GM18526 (cell line): ENCODE results near the gene MCHR1.
A peak's percentile ranks its signal among the peaks of the same experiment; 100 is the strongest.

Source experiments
- POLR2A ChIP-seq: IDR thresholded peaks from 3 replicates; pipeline ENCODE4 v1.6.1; 2011; ENCODE audit not compliant: insufficient read length; ENCODE audit errors: extremely low read depth

The MCHR1 gene

DNA sequence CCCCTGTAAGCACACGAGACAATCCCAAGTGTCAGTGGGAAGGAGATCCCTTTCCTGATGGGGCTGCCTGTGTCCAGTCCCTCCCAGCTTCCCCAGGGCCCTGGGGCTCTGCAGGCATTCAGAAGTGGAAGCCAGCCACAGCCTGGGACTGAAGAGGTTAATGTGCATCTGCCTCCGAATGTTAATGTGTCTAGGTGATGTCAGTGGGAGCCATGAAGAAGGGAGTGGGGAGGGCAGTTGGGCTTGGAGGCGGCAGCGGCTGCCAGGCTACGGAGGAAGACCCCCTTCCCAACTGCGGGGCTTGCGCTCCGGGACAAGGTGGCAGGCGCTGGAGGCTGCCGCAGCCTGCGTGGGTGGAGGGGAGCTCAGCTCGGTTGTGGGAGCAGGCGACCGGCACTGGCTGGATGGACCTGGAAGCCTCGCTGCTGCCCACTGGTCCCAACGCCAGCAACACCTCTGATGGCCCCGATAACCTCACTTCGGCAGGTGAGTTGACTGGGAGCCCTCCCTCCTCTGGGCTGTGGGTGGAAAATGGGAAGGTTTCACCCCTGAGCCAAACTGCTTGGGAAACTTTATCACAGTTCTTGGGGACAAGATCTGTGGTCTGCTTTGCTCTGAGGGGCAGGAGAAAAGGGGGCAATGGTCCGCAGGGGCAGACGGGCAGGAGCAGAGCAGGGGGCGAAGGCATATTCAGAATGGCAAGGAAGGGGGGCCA, at the start of gene MCHR1:
TSS of gene MCHR1 (plus strand) at position 236 of the 715 bp plus-strand sequence. CDS start at position 405, 169 bp downstream.
- TF ChIP-seq POLR2A: no peak

- no peak for TF ChIP-seq POLR2A
Observed at GRCh38 chr22:40631925-40632324, 47.4 kb upstream of the MCHR1 start.

DNA sequence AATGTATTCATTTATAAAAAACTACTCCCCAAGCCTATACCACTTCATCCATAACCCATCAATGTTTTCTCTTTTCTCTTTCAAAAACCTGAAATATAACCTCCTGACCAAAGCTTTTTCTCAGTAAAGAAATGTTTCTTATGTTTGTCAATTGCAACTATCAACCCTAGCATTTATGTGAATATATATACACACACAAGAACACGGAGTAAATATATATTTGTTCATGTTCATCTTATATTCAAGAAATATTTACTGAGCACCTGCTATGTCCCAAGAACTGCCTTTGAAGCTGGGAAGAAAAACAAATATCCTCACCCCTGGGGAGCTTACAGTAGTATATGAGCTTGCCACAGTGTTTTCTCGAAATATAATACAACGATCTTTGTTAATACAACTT, 46.2 kb upstream of the MCHR1 start:
- no peak for TF ChIP-seq POLR2A

DNA sequence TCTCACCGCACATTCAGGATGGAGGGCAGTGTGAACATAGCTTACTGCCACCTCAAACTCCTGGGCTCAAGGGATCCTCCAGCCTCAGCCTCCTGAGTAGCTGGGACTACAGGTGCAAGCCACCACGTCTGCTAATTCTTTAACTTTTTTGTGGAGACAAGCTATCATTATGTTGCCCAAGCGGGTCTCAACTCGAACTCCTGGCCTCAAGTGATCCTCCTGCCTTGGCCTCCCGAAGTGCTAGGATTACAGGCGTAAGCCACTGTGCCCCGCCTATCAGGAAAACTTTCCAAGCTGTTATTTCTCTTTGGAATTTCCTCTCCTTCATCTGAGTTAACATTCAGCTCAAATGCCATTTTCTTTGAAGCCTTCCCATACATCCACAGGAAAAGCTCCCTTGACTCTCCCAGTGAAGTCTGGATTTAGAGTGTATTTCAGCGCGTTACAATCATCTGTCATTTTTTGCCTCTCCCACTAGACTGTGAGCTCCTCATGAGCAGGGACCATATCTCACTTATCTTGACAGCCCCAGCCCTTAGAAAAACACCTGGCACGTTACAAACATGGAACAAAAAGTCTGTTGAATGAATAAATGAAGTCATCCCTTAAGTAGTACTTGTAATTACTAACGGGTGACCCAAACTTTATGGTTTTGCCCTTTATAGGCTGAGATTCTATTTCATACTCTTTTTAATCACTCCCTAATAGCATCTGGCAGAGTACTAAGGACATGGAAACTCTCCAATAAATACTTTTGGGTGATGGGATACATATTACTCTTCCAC, 45.0 kb upstream of the MCHR1 start:
- TF ChIP-seq POLR2A: no peak

- no peak for TF ChIP-seq POLR2A
Observed at GRCh38 chr22:40635043-40635939, 44.0 kb upstream of the MCHR1 start.

GRCh38 chr22:40635940-40636379, 43.3 kb upstream of the MCHR1 start:
- TF ChIP-seq POLR2A: no peak

- TF ChIP-seq POLR2A: peak; percentile 84
Observed at GRCh38 chr22:40636380-40637182, 42.7 kb upstream of the MCHR1 start, which contains the start of gene MRTFA. Gene MRTFA (minus strand): TSS chr22:40636719.

DNA sequence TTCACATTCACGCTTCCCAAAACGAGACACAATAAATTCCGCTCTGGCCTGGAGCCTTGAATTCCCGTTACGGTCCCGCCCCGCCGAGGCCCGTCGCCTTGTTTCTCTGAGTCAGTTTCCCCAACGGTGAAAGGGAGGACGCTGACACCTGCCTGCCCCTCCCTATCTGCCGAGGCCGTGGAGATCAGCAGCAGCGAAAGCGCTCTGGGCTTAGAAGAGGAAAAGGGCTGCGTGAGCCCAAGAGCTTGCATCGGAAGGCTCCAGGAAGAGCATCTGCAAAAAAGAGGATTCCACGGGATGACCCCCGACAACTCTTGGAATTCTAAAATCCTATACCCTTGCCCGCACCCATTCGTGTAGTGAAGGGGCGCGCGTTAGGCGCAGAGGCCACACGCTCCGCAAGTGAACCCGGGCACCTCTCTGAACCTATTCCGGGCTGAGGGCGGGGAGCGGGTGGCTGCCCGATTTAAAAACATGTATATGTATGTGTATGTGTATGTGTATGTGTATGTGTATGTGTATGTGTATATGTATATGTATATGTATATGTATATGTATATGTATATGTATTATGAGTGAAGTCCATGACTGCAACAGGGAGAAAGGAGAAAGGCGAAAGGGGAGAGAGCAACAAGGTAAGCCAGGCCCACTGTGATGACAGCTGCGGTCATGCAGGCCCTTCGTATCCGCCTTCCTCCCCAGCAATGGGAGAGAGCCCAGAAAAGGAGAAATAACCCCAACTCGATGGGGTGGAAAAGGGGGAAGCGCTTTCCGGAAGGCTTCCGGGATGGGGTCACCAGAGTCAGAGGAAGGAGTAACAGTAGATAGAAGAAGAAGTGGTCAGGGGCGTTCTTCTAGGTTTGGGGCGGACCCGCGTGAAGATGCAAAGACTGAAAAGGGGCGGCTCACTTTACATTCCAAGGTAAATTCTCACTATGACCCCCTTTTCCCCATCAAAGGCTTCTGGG, 41.8 kb upstream of the MCHR1 start:
- no peak for TF ChIP-seq POLR2A

- no peak for TF ChIP-seq POLR2A
Observed at GRCh38 chr22:40638261-40638660, 41.0 kb upstream of the MCHR1 start.

DNA sequence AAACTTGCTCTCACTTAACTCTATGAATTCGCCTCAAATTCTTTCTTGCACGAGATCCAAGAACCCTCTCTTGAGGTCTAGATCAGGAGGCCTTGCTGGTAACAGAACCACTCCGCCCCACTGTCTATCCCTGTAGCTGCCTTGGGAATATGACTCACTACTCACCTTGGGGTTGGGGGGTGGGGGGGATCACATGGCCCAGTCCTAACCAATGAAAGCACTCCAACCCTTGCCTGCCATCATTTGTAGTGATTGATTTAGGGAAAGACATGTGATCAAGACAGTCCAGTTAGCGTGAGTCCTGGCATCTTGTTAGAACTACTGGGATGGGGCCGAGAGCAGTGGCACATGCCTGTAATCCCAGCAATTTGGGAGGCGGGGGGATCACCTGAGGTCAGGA, 38.0 kb upstream of the MCHR1 start:
- no peak for TF ChIP-seq POLR2A

DNA sequence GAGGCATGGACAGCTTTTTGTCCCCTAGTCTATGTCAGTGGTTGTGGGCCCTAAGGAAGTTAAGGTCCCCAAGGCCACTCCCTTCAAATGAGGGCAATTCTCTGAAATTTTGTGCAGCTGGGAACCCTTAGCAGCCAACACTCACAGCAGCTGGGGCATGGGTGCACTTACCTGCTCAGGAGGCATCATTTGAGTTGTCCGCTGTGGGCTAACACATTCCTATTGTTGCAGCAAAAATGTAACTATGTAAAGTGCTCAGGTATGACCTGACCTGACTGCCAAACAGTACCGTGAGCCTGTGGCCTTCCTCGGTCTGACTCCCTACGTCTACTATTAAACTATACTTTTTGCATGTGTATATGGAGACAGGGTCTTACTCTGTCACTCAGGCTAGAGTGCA, 37.0 kb upstream of the MCHR1 start:
- no peak for TF ChIP-seq POLR2A

DNA sequence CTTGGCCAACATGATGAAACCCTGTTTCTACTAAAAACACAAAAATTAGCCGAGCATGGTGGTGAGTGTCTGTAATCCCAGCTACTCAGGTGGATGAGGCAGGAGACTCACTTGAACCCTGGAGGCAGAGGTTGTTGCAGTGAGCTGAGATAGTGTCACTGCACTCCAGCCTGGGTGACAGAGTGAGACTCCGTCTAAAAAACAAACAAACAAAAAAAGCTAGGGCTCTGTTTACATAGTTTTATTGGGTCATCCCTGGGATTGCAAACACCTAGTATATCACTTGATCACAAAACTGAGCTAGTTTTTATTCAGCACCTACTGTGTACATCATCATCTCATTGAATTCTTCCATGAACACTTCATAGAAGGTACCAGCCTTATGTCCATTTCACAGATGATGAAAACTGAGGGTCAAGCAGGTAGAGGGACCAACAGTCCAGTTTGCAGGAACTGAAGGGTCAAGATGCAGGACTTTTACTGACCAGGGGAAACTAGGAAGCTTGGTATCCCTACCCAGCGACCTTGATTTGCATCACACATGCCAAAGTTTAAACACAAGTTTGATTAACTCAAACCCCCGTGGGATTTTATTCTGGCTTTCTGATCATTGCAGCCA, 33.6 kb upstream of the MCHR1 start:
- no peak for TF ChIP-seq POLR2A

- no peak for TF ChIP-seq POLR2A
Observed at GRCh38 chr22:40648386-40648785, 30.9 kb upstream of the MCHR1 start.

- TF ChIP-seq POLR2A: no peak
Observed at GRCh38 chr22:40651057-40651456, 28.2 kb upstream of the MCHR1 start.
